Measurements from ENCODE around the gene CLEC10A. TPM values are rescaled to one million over a fixed set of nuclear protein-coding genes. Genes with fewer than 3 reads are reported as not detected.
"Not testable (repeated sequence)": the region's sequence is repeated elsewhere in the genome, so short reads cannot be mapped to it uniquely, and the experiment has no call there.

CLEC10A gene
- total and polyA plus RNA-seq, 2 donors (not counting 3 experiments of a cell fraction or from before 2014, with no cell fraction given): 0.14 TPM; not detected in 1

DNA sequence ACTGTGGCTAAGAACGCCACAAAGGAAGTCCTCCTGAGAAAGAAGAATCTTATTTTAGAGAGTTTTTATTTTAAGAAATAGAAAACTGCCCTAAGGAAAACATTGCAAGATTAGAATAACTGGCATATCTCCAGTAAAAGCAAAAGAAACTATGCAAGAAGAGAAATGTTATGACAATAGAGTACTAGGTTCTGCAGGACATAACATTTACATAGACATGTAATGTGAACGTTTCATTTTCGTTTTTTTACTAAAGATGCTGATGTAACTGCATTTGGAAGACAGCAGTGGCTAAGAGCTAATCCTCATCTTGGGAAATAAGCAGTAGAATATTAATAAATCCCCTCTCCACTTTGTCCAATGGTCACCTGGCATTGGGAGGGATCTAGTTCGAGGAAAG, 42.3 kb upstream of the CLEC10A start:
- TF ChIP-seq, protein P1, sequence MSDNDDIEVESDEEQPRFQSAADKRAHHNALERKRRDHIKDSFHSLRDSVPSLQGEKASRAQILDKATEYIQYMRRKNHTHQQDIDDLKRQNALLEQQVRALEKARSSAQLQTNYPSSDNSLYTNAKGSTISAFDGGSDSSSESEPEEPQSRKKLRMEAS (IDR thresholded peaks at IDR 0.05; ENCODE audit: insufficient read depth, insufficient read length): no peak
- TF ChIP-seq GATA2 (IDR thresholded peaks at IDR 0.05; ENCODE audit: insufficient read depth, insufficient read length, low read depth, low read length) (no peak), MYC (IDR thresholded peaks at IDR 0.05; ENCODE audit: low read depth, low read length) (no peak), POLR2AphosphoS5 (IDR thresholded peaks at IDR 0.05; ENCODE audit: insufficient read depth, low read depth, low read length) (no peak), JUN (IDR thresholded peaks at IDR 0.05; ENCODE audit: borderline replicate concordance, insufficient read depth, insufficient read length, low read depth) (no peak)
- TF ChIP-seq, protein P2, sequence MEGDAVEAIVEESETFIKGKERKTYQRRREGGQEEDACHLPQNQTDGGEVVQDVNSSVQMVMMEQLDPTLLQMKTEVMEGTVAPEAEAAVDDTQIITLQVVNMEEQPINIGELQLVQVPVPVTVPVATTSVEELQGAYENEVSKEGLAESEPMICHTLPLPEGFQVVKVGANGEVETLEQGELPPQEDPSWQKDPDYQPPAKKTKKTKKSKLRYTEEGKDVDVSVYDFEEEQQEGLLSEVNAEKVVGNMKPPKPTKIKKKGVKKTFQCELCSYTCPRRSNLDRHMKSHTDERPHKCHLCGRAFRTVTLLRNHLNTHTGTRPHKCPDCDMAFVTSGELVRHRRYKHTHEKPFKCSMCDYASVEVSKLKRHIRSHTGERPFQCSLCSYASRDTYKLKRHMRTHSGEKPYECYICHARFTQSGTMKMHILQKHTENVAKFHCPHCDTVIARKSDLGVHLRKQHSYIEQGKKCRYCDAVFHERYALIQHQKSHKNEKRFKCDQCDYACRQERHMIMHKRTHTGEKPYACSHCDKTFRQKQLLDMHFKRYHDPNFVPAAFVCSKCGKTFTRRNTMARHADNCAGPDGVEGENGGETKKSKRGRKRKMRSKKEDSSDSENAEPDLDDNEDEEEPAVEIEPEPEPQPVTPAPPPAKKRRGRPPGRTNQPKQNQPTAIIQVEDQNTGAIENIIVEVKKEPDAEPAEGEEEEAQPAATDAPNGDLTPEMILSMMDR (IDR thresholded peaks at IDR 0.05; ENCODE audit: extremely low read depth in 1 of 2, insufficient read depth in 1 of 2, low read depth in 1 of 2, low read length in 2 of 2): no peak
- no peaks in the 10 kb centered on the region for H3K9me1 ChIP-seq (replicated peaks; ENCODE audit: control insufficient read depth, extremely low read depth, insufficient read depth, low read length)
- FAIRE-seq (peak; percentile 79), DNase-seq (ENCODE audit: low read depth, low spot score) (peak; percentile 54)
- H3K36me3 ChIP-seq (ENCODE audit: control insufficient read depth in 2 of 2, extremely low read depth in 1 of 2, insufficient read depth in 2 of 2, low read length in 2 of 2): no peaks in the 10 kb centered on the region
- no peak overlapping the region for H2AFZ ChIP-seq (ENCODE audit: low read depth, low read length)
- ChIA-PET CTCF (interaction anchor here (1.0 kb wide), 1 partner anchor 70 kb away, joined by 5 read pairs; no protein-coding TSS in a partner anchor), POLR2A (no interaction called here)
- no peaks in the 10 kb centered on the region for H4K20me1 ChIP-seq (replicated peaks; ENCODE audit: control insufficient read depth, extremely low read depth, insufficient read depth, low read length)
- no TSS peak for BruUV-seq (replicated peaks)
- H3K79me2 ChIP-seq (ENCODE audit: control insufficient read depth, insufficient read depth, low read length): no peaks in the 10 kb centered on the region
- no peak overlapping the region for H3K9ac ChIP-seq (replicated peaks; ENCODE audit: extremely low read depth, insufficient read depth, low read length)
- peak overlapping the region in 1 of 3 experiments; percentile 8 for H3K4me3 ChIP-seq (replicated peaks in 1 of 3; ENCODE audit: insufficient read depth in 1 of 3, low read depth in 1 of 3, low read length in 3 of 3)
- H3K27ac ChIP-seq (ENCODE audit: insufficient read depth, low read depth, low read length): no peak overlapping the region
- dilution Hi-C loops (cut with MboI; ENCODE audit: extremely low pct_ligation_motif_present, low sequenced_read_pairs): no loop called here
- peak overlapping the region; percentile 70 for H3K4me2 ChIP-seq (ENCODE audit: insufficient read depth, low read length)
- no peaks in the 10 kb centered on the region for H3K9me3 ChIP-seq (replicated peaks; ENCODE audit: control insufficient read depth, insufficient read depth, low read length)
- H3K4me1 ChIP-seq (ENCODE audit: control insufficient read depth, extremely low read depth, insufficient read depth, low read length): peaks cover 8% of the 10 kb centered on the region
- intact Hi-C loops (cut with micrococcal nuclease): loop anchor here (10.0 kb wide), 1 partner anchor 1212 kb away; the partner anchor contains the start of gene ODF4
- peaks cover 0 to 9% of the 10 kb centered on the region in 2 experiments for H3K27me3 ChIP-seq (ENCODE audit: control insufficient read depth in 2 of 2, insufficient read depth in 2 of 2, low read length in 2 of 2)

DNA sequence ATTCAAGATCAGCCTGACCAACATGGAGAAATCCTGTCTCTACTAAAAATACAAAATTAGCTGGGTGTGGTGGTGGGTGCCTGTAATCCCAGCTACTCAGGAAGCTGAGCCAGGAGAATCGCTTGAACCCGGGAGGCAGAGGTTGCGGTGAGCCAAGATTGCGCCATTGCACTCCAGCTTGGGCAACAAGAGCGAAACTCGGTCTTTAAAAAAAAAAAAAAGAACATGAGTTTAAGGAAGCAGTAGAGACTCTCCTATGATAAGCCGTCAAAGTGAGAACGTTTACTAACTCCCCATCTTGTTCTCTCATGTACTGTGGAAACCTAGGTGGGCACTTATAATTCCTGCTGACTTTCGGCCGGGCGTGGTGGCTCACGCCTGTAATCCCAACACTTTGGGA, 40.6 kb upstream of the CLEC10A start:
- H3K27ac ChIP-seq (ENCODE audit: insufficient read depth, low read depth, low read length); FAIRE-seq; H3K4me3 ChIP-seq (replicated peaks in 1 of 3; ENCODE audit: insufficient read depth in 1 of 3, low read depth in 1 of 3, low read length in 3 of 3); H3K4me1 ChIP-seq (ENCODE audit: control insufficient read depth, extremely low read depth, insufficient read depth, low read length); H3K9ac ChIP-seq (replicated peaks; ENCODE audit: extremely low read depth, insufficient read depth, low read length); H3K4me2 ChIP-seq (ENCODE audit: insufficient read depth, low read length); DNase-seq (ENCODE audit: low read depth, low spot score); H3K9me3 ChIP-seq (replicated peaks; ENCODE audit: control insufficient read depth, insufficient read depth, low read length); dilution Hi-C loops (cut with MboI; ENCODE audit: extremely low pct_ligation_motif_present, low sequenced_read_pairs); H3K27me3 ChIP-seq (ENCODE audit: control insufficient read depth in 2 of 2, insufficient read depth in 2 of 2, low read length in 2 of 2); H3K79me2 ChIP-seq (ENCODE audit: control insufficient read depth, insufficient read depth, low read length); H4K20me1 ChIP-seq (replicated peaks; ENCODE audit: control insufficient read depth, extremely low read depth, insufficient read depth, low read length); H2AFZ ChIP-seq (ENCODE audit: low read depth, low read length); H3K36me3 ChIP-seq (ENCODE audit: control insufficient read depth in 2 of 2, extremely low read depth in 1 of 2, insufficient read depth in 2 of 2, low read length in 2 of 2); H3K9me1 ChIP-seq (replicated peaks; ENCODE audit: control insufficient read depth, extremely low read depth, insufficient read depth, low read length); POLR2A ChIA-PET; CTCF ChIA-PET; BruUV-seq (replicated peaks): not testable (repeated sequence)
- intact Hi-C loops (cut with micrococcal nuclease): loop anchor here (10.0 kb wide), 1 partner anchor 1214 kb away; the partner anchor contains the start of gene ODF4

Data from endothelial cell of umbilical vein (primary cell).